Ammon's horn (tissue), 1 donor: ENCODE results near the gene RPA1.

Experiments used
- DNase-seq: peaks from one replicate; pipeline ENCODE4 v3.0.0-alpha.2; 2016; ENCODE audit warnings: low spot score

The RPA1 gene

DNA sequence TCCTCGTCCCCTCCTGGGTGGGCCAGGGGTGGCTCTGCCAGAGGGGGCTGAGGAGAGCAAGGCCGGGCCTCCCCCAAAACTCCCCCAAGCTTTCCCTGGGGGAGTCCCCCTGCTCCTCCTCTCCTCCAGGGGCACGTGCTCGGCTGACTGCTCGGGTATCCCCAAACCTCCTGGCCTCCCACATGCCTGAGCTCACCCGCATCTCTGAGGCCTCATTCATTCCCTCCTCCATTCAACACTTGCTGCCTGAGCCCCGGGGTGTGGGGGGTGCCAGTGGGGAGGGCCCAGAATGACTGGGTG, 112.2 kb downstream of the RPA1 start:
- DNase-seq, result no peak

DNA sequence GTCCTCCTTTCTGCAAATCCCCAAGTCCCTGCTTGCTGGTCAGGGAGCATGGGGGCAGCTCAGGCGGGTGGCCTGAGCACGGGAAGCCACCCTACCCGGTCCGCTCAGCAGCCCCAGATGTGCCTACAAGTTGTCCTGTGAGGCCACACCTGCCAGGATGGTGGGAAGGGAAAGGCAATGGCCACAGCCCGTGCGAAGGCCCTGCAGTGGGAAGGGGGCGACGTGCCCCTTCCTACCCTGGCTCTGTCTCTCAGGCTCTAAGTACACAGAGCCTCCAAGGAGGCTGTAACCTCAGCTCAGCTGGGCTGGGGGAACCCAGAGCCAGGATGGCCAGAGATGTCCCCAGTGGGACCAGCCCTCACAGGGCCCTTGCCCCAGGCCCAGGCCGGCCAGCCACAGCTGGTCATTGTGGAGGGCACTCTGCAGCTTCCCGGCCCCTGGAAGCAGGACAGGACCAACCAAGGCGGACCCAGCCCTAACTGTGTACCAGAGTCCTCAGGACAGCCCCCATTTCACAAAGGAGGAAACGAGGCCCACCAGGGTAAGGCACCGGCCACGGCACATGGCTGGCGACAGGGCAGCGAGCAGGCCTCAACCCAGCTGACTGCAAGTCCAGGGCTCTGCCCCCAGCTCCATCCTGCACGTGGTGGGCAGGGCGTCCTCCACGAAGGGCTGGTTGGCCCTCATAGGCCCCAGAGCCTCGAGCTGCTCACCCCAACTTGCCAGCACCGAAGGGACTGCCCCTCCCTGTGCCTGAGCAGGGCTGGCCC, 113.0 kb downstream of the RPA1 start:
- DNase-seq, result no peak

DNA sequence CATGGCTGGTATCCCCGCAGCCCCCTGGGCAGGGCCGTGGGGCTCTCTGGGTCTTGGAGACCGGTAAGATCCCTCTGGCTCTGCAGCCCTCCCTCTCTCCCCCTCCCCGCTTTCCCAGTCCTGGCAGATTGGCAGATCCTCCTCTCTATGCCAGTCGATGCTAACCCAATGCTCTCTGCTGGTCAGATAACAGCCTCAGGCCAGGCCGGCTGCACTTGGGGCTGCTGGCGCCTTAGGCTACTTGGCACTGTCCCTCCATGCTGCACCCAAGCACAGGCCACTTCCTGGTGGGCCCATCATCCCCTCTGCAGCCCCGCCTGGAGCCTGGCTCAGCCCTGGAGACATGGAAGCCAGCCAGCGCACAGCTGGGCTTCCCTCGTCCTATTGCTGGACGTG, 113.6 kb downstream of the RPA1 start:
- DNase-seq, result no peak

DNA sequence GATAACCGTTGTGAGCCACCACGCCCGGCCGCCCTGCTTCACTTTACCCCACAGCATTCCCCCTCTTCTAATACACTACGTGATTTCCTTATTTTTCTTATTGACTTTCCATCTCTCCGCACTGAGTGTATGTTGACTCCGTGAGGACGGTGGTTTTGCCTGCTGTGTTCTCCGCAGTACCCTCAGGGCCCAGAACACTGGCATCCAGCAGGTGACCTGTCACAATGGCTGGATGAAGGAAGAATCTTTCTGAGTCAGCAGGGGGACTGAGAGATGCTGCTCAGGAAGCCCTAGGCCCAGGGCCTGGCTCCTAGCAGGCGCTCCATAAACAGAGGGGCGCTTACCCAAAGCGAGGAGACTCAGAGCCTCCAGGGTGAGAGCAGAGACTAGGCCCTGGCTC, 115.8 kb downstream of the RPA1 start:
- no peak for DNase-seq

DNA sequence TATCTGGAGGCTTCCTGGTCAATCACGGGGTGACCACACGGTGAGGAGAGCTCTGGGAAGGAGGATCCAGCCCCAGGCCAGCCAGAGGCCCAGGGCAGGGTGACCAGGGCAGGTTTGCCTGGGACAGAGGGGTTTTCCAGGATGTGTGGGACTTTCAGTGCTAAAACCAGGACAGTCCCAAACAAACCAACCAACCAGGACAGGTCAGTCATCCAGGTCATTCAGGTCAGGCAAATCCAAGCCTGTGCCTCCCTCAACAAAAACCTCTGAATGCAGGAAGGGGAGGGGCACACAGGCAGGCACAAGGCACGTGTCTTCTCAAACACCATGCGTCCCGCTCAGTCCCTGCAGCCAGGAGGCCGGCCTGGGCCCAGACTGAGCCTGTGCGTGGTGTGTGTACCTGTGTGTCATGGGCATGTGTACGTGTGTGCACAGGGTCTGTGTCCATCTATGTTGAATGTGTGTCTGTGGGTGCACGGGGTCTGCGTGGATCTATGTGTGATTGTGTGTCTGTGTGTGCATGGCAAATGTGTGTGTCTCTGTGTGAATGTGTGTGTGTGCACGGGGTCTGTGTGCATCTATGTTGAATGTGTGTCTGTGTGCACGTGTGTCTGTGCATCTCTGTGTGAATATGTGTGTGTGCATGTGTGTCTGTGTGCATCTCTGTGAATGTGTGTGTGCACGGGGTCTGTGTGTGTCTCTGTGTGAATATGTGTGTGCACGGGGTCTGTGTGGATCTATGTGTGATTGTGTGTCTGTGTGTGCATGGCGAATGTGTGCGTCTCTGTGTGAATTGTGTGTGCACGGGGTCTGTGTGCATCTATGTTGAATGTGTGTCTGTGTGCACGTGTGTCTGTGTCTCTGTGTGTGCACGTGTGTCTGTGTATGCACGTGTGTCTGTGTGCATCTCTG, 116.5 kb downstream of the RPA1 start:
- no peak for DNase-seq

DNA sequence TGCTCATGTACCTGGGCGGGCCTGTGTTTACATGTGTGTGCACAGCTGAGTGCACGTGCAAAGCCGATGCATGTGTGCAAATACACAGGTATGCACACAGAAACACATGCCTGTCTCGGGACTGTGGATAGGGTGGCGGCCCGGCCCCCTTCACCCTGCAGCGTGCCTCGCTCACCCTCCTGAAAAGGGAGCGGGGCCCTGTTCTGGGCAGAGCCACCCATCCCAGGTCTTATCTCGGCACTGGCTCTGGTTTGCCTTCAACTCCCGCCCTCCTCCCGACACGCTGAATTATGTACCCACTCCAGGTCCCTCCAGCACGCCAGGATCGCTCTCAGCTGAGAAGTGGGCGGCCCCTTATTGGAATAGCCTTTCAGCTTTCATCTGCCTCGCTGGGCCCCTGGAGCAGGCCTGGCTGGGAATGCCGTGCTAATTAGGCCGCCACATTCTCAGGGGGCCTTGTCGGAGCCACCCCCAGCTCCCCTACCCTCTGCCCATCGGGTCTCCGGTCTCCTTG, 117.5 kb downstream of the RPA1 start:
- no peak for DNase-seq

DNA sequence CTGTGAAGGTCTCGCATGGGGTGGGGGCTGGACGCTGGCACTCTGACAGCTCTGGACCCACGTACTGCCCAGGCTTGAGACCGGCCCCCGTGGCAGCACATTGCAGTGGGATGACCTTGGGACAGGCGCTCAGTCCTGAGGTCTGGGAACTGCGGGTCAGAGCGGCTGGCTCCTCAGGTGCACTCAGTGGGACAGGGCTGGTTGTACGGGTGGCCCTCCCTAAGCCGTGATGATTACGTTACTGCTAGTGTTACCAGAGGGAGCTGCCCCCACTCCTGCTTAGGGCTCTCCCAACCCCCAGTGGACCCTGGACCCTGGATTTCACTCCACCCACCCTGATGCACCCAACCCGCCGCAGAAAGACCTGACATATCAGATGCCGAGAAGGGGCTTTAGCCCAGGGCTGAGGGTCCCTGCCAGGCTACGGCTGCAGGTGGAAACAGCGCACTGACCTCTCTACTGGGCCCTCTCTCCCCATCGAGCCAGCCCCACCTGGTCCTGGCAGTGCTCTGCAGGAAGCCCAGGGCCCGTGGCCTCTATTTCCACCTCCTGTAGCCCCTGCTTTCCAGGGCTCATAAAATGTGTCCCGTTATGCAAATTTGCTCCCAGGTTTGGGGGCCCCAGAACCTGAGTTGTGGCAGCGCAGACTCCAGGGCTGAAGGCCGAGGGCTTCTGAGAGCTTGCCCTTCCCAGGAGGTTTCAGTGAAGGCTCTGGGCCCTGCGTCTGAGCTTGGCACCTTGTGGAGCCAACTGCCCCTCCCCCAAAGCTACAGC, 118.1 kb downstream of the RPA1 start:
- DNase-seq, result no peak

DNA sequence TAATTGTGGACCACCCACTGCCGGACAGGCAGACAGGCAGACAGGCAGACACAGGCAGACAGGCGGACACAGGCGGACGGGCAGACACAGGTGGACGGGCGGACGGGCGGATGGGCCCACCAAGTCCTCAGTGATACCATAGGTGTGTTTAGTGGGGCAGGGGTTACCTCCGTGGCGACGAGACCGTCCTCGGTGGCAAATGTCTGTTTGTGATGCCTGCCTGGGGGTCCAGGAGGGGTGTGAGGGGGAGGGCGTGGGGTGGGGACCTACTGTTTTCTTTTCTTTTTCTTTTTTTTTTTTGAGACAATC, 118.7 kb downstream of the RPA1 start:
- no peak for DNase-seq
